ENCODE results near the gene SDC4.

DNA sequence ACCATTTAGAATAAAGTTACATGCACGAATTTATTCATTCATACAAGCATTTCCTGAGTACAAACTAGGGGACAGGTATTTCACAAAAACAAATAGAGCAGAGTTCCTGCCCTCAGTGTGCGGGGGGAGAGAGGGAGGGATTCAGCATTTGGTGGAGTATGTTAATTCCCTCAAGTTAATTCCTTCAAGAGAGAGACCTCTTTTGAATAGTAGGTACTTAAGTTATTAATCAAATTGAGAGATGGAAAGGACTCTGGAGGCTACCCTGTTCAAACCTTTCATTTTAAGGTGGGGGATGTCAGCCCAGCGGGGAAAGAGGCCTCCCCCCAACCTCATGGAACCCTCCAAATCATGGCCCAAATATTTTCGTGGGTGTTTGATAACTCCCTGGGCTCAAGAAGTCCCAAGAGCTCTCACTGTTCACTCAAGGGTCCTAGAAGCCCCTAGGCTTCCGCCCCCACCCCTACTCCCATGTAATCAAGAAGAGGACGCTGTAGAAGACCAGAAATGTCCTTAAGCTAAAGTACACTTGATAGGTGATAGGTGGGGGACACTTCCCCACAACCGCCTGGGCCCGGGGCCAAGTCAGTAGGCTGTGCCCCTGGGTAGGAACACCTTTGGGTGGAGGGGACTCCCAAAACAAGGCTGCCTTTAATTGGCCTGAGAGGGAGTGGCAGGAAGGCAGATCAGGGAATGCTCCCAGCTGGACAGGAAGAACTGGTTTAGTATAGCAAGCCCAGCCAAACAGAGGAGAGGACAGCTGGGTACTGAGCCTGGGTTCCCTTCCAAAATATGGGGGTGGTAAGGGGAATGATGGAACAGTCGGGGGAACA, 2.9 kb downstream of the SDC4 start:
- TF ChIP-seq, protein P1, sequence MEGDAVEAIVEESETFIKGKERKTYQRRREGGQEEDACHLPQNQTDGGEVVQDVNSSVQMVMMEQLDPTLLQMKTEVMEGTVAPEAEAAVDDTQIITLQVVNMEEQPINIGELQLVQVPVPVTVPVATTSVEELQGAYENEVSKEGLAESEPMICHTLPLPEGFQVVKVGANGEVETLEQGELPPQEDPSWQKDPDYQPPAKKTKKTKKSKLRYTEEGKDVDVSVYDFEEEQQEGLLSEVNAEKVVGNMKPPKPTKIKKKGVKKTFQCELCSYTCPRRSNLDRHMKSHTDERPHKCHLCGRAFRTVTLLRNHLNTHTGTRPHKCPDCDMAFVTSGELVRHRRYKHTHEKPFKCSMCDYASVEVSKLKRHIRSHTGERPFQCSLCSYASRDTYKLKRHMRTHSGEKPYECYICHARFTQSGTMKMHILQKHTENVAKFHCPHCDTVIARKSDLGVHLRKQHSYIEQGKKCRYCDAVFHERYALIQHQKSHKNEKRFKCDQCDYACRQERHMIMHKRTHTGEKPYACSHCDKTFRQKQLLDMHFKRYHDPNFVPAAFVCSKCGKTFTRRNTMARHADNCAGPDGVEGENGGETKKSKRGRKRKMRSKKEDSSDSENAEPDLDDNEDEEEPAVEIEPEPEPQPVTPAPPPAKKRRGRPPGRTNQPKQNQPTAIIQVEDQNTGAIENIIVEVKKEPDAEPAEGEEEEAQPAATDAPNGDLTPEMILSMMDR (IDR thresholded peaks at IDR 0.05; ENCODE audit: low read depth, low read length, missing input control): no peak
- TF ChIP-seq, protein P2, sequence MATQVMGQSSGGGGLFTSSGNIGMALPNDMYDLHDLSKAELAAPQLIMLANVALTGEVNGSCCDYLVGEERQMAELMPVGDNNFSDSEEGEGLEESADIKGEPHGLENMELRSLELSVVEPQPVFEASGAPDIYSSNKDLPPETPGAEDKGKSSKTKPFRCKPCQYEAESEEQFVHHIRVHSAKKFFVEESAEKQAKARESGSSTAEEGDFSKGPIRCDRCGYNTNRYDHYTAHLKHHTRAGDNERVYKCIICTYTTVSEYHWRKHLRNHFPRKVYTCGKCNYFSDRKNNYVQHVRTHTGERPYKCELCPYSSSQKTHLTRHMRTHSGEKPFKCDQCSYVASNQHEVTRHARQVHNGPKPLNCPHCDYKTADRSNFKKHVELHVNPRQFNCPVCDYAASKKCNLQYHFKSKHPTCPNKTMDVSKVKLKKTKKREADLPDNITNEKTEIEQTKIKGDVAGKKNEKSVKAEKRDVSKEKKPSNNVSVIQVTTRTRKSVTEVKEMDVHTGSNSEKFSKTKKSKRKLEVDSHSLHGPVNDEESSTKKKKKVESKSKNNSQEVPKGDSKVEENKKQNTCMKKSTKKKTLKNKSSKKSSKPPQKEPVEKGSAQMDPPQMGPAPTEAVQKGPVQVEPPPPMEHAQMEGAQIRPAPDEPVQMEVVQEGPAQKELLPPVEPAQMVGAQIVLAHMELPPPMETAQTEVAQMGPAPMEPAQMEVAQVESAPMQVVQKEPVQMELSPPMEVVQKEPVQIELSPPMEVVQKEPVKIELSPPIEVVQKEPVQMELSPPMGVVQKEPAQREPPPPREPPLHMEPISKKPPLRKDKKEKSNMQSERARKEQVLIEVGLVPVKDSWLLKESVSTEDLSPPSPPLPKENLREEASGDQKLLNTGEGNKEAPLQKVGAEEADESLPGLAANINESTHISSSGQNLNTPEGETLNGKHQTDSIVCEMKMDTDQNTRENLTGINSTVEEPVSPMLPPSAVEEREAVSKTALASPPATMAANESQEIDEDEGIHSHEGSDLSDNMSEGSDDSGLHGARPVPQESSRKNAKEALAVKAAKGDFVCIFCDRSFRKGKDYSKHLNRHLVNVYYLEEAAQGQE (IDR thresholded peaks at IDR 0.05): peak; percentile 54
- peak; percentile 45 for TF ChIP-seq YY1 (IDR thresholded peaks at IDR 0.05)
- TF ChIP-seq RAD21 (IDR thresholded peaks at IDR 0.05): peak in 1 of 2 donors; percentile 5
- TF ChIP-seq JUND (IDR thresholded peaks at IDR 0.05): peak in 1 of 2 donors; percentile 61
- TF ChIP-seq SP1 (IDR thresholded peaks at IDR 0.05): peak; percentile 17
- no peak for TF ChIP-seq FOXA1 (IDR thresholded peaks at IDR 0.05)
